ENCODE data around the gene MBD4.
"Not testable (repeated sequence)": the region's sequence is repeated elsewhere in the genome, so short reads cannot be mapped to it uniquely, and the experiment has no call there.

MBD4 gene

DNA sequence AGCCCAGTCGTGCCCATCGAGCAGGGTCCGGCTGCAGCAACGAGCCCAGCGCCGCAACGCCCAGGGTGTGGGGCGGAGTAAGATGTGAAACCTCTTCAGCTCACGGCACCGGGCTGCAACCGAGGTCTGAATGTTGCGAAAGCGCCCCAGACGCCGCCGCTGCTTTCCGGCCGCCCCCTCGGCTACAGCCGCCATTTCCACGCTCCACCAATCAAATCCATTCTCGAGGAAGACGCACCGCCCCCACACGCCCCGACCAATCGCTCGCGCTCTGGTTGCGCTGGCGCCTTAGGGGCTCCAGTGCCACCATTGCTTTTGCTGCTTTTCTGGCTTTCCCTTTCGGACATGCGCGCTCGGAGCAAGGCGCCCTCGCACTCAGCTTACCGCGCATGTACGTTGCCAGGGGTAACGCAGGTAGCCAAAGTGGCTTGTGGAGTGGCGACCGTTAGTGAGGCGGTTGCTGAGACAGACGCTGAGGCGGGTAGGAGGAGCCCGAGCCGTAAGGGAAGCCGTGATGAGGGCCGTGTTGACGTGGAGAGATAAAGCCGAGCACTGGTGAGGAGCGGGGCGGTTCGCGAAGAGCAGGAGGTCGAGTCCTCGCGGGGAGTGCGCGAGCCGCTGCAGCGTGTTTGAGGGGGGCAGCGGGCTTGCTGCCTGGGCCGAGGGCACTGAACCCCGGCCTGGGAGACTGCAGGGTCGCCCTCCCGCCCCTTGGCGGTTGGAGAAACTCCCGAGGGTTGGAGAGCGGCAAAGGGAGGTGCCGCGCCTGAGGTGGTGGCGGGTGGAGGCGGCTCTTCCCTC, at the start of gene MBD4, which contains the start of gene IFT122:
Gene MBD4, minus strand, starts transcription at position 132 of the 801 bp plus-strand sequence. Its CDS starts 115 bp downstream, at position 17.
Gene IFT122, plus strand, starts transcription at position 408 of the 801 bp plus-strand sequence. Its CDS starts 107 bp downstream, at position 515.
- DNase-seq = peak; percentile 96

DNA sequence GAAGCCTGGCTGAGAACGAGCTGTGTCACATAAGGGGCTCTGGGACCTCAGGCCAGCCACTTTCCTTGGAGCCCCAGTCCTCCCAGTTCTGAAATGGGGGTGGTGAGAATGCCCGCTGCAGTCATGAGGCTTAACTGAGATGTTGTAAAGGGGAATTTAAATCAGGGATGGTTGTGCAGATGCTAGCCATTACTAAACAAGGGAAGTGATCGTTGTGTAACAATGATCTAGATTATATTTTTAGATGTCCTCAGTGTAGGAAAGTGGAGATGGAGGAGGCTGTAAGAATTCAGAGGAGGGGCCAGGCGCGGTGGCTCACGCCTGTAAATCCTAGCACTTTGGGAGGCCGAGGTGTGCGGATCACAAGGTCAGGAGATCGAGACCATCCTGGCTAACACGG, 49.5 kb upstream of the MBD4 start:
- not testable (repeated sequence) for DNase-seq

DNA sequence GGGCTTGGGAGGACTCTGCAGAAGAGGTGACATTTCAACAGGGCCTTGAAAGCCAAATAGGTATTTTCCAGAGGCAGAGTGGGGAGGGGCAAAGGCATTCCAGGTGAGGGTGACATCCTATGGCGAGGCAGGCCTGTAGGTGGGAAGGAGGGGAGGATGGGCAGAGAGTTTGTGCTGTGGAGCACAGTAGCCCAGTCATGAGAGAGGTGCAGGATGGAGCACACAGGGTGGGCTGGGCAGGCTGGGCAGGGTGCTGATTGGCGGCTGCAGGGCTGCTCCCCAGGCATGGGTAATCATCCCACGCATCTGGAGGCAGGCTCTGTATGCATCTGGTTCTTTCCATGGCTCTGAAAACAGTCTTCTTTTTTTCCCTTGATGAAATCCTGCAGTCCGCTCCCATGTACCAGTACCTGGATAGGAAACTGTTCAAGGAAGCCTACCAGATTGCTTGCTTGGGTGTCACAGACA, 48.2 kb upstream of the MBD4 start:
- DNase-seq = not testable (repeated sequence)

DNA sequence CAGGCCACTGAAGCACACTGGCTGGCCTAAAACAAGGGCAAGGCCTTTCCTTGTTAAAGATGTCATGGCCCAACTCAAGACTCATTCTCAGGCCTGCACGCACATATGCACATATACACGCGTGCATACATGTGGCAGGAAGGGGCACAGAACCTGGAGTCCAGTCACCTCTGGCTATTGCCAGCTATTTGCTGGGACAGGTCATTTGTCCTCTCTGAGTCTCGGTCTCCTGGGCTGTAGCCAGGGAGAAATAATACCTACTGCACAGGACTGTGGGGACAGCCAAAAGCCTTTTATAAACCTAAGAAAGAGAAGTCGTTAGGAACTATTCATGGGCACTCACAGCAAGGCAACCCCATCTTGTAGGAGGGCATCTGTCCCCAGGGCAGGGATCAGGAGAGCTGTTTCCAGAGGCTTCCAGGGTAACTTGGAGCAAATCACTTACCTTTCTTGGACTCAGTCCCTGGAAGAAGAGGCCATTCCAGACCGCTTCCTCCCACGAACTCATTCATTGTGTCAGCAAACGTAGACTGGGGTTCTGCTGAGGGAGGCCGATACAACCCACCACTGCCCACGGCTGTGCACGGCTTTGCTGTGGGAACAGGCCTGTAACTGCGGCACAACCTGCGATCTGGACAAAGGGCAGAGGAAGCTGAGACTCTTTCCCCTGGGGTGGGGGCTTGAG, 47.6 kb upstream of the MBD4 start:
- no peak for DNase-seq

DNA sequence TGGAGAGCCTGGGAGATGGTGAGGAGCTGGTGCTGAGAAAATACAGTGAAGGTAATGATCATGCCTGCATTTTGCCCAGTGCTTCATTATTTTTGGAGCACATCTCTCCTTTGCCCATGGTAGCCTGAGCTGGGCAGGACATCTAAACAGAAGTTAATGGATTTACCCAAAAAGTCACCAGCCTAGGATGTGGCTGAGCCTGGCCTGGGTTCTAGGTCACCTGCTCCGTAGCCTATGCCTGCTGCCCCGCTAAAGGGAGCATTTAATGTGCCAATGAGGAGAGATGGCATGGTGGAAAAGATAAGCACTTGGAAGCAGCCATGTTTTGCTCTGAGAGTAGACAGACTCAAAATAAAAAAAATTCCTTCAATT, 46.9 kb upstream of the MBD4 start:
- no peak for DNase-seq

DNA sequence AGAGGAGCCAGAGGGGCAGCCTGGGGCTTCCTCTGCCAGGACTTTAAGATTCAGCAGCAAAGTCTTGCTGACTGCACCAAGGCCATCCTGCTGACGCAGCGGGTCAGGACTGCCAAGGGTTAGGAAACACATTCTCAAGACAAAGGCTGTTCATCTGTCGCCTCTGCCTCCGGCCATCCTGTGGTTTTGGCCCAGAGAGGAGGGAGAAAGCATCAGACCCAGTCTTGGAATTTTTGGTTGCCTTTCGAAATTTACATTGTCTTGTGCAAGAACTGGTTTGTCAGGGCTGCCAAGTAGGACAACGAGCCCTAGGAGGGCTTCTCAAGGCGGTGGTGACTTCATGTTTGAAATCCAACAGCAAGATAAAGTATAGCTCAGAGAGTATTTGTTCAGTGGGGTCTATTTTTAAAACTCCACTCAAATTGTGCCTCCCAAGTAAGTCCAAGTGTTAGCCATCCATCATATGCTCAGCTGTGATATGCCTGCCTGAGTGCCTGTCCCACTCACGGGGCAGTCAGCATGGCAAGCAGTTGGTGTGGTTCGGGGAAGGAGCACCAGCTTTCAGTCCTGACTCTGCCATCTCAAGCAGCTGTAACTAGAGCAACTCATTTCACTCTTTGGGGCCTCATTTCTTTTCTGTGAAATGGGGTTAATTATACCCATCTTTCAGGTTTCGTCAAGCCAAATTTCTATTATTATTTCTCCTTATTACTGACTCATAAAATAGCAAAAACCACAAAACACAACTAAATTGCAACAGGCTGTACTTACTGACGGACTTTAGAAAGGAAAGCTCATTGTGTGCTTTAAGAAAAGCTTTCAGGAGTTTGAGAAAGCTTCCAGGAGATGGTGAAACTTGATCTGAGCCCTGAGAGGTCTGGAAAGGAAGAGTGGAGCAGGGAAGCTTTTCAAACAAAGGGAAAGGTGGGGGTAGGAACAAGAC, 46.2 kb upstream of the MBD4 start:
- no peak for DNase-seq

DNA sequence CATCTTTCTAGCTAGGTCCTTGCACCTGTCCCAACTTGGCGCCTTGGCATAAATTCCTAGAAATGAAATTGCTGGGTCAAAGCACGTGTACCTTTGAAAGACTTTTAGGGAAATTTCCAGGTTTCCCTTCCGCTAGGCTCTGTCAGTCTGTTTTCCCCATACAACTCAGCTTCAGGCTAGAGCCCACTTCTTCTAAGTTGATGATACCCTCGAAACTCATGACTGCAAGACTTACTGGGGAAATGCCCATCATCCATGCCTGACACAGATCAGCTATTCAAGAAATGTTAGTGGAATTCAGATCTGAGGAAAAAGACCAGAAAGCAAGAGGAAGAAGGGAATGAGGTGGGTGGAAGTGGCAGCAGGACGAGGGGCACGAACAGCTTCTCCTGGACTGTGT, 45.4 kb upstream of the MBD4 start:
- DNase-seq = not testable (repeated sequence)

DNA sequence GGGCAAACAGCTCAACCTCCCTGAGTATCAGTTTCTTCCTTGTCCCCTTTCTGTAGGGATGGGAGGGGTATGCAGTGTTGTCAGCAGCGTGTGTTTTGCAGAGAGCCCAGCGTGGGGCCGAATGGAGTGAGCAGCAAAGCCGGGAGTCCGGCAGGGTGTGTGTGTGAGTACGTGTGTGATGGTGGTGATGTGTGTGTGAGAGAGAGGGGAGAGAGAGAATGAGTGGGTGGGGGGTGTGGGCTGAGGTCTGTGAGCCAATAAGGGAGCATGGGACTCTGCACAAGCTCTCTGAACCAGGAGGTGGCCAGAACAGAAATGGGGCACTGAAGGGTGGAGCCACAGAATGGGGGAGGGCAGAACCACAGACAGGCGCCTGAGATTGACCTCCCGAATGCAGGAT, 44.1 kb upstream of the MBD4 start:
- DNase-seq = no peak

DNA sequence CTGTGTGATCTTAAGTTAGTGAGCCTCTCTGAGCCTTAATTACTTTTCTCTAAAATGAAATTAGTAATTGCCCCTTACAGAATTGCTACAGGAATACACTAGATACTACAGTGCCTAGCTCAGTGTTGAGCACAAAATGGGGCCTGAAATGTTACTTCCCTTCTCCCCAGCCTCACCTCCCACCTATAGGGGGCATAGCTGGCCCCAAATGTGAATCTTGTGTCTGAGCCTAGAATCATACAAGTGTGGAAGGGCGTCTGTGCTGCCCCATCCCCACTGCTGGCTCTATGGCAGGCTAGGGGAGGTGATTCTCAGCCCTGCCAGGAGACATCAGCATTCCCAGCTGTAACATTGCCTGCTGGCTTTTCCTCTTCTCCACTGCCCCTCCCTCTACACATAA, 43.0 kb upstream of the MBD4 start:
- DNase-seq = no peak

DNA sequence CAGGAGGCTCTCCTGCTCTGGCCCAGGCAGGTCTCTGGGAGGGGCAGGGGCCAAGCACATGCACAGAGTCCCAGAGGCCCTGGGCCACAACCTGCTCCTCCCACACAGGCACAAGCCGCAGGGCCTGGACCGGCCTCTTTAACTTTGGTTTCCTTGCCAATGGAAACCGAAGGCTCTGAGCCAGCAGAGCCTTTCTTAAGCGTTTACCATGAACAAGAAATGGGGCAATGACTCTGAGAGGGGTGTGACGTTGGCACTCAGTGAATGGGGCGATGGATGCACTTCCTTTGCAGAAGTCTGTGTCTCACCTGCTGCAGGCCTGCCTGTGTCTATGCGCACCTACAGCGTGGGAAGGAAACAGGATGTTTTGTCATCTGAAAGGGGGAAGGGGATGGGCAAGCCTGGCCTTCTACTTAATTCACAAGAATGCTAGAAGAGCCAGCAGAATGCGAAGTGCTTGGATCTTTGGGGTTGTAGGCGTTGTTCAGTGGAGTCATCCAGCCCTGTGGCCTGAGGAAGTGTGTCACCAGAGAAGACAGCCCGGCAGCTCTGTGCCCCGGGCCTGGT, 42.1 kb upstream of the MBD4 start:
- DNase-seq = no peak

DNA sequence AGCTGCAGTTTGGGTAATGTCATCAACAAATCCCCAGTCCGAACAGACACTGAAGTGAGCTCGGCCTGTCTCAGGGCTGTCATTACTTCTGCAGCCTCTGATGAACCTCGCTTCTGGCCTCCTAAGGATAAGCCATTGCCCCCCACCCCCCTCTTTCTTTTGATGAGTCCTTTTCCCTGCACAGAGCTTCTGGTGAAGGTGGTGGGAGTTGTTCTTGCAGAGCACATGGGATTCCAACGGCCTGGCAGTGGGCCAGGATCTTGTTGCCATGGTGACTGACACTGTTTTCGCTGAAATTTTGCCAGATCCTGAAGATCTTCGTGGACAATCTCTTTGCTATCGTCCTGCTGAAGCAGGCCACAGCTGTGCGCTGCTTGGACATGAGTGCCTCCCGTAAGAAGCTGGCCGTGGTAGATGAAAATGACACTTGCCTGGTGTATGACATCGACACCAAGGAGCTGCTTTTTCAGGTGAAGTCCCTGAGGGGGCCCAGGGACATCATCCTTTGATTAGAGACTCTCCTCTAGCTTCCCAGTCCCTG, 41.5 kb upstream of the MBD4 start:
- DNase-seq = not testable (repeated sequence)

DNA sequence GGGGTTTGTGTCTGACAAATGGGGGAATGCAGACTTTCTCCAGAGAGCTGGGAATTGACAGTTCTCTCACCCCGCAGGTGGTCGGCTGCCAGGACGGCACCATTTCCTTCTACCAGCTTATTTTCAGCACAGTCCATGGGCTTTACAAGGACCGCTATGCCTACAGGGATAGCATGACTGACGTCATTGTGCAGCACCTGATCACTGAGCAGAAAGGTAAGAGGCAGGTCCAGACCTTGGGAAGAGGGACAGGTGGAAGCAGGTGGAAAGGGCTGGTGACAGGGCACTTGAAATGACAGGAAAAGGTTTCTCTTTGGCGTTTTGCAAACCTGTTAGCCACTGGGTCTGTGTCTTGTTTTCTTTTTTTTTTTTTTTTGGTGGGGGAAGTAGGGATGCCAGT, 36.8 kb upstream of the MBD4 start:
- no peak for DNase-seq

DNA sequence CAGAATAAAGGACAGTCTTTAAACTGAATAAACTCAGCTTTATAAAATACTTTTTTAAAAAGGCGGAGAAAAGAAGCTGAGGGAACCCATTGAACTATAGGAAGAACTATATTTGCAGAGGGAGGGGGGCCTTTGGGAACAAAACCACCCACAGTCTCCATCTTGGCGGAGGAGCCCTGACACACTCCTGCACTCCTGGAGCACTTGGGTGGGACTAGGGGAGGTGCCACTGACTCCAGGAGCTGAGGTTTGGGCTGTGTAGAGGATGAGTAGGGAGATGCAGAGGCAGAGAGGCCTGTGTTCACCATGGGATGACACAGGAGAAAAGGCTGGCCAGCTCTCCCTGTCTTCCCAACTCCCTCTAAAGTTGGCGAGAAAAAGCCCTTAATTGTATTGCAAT, 36.1 kb upstream of the MBD4 start:
- no peak for DNase-seq

DNA sequence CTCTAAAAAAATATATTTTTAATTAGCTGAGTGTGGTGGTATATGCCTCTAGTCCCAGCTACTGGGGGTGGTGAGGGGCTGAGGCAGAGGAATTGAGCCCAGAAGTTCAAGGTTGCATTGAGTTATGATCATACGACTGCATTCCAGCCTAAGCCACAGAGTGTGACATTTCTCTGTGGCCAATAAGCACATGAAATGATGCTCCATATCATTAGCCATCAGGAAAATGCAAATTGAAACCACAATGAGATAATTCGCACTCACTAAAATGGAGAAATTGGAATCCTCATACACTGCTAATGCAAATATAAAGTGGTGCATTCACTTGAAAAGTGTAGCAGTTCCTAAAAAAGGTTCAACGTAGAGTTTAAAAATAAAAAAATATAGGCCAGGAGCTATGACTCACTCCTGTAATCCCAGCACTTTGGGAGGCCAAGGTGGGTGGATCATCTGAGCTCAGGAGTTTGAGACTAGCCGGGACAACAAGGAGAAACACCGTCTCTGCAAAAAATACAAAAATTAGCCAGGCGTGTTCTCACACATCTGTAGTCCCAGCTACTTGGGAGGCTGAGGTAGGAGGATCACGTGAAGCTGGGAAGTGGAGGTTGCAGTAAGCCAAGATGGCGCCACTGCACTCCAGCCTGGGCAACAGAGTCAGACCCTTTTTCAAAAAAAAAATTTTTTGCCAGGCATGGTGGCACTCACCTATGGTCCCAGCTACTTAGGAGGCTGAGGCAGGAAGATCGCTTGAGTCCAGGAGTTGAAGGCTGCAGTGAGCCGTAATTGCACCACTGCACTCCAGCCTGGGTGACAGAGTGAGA, 35.4 kb upstream of the MBD4 start:
- no peak for DNase-seq

DNA sequence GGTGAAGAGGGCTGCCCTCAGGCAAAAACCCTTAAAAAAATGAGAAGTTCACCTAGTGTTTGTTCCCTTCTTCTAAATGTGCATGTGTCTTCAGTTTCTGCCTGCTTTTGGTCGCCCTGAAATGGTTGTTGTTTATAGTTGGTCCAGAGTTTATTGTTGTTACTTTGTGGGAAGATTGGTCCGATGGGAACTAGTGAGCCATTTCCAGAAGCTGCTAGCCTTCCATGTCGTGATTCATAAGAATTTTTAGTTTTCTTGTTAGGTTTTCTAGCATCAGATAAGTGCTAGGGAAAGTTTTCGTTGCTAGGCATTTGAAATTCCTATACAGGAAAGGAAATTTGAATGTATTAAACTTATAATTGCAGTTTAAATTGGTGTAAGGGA, 34.0 kb upstream of the MBD4 start:
- no peak for DNase-seq

DNA sequence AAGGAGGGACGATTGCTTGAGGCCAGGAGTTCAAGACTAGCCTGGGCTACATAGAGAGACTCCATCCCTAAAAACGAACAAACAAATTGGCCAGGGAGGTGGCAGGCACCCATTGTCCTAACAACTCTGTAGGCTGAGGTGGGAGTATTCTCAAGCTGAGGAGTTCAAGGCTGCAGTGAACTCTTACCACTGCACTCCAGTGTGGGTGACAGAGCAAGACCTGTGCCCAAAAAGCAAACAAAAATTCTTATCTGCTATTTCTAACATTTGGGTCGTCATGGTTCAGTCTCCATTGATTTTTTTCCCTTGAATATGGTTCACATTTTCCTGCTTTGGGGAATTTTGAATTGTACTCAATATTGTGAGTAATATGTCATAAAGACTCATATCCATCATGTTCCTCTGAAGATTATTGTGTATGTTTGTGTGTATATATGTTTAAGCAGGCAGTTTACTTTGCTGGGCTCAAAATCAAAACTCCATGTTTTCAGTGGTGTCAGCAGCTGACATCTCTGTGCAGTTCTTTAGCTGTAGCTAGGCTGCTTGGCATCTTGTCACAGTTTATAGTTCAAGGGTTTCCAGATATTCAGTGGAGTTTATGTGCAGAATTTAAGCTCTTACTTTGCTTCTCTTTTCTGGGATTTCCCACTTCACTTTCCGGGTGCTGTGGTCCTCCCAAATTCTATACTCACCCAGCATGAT, 33.5 kb upstream of the MBD4 start:
- no peak for DNase-seq

DNA sequence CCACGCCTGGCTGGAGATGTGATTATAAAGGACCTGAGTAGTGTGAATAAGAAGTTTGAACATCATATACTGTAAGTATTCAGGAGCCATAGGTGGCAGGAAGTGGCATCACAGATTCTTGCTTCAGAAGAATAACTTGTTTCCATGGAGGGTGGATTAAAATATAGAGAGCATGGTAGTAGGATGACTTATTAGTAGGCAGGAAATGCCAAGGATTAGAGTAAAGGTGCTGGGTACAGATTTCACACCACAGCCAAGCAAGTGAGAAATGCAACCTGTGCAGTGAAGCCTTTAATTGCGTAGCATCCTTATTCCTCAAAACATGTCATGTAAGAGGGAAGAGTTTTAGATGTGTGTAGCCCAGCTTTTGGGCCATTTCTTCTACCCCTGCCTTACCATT, 31.1 kb upstream of the MBD4 start:
- DNase-seq = no peak

DNA sequence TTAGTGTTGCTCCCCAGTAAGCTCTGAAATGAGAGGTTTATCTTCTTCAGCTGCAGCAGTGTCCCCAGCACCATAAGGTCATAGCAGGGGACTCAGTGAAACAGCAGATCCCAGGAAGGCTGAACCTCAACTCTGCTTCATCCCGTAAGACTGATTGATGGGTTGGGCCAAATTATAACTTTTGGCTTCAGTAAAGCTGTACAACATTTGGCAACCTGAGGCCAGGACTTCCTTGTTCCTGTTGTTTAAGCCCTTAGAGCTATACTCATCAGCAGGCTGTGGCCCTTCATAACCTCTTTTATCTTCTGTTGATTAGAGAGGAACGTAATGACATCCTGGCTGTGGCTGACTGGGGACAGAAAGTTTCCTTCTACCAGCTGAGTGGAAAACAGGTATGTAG, 29.3 kb upstream of the MBD4 start:
- DNase-seq = no peak

DNA sequence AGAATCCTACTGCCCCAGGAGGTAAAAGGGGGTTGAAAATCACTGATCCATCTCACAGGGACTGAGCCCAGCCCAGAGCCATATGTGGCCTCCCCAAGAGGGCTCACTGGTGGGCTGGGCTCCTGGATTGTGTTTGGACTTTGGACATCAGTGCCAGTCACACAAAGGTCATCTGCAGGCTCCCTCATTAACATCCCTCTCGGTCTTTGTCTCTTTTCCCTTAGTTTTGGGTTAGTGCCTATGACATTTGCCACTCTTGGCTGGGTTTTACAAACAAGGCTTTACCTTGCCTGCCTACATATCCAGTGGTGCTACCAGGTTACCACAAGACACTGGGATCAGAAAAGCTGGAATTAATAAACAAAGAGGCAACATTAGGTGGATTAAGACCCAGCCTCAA, 28.2 kb upstream of the MBD4 start:
- DNase-seq = no peak

DNA sequence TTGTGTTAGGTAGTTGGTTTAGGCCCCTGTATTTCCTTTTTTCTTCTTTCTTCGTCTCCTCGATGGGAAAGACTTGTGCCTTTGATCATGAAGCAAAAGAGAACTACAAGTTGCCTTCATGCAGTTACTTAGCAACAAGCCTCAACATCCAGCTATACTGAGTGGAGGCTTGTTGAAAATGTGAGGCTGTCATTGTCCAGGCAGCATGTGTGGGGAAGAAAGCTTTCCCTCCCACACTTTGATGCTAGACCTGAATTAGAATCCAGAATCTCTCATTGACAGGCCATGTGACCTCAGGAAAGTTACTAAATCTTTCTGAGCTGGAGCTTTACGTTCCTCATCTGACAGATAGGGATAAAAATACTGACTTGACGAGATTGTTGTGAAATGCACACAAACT, 24.0 kb upstream of the MBD4 start:
- DNase-seq = no peak

DNA sequence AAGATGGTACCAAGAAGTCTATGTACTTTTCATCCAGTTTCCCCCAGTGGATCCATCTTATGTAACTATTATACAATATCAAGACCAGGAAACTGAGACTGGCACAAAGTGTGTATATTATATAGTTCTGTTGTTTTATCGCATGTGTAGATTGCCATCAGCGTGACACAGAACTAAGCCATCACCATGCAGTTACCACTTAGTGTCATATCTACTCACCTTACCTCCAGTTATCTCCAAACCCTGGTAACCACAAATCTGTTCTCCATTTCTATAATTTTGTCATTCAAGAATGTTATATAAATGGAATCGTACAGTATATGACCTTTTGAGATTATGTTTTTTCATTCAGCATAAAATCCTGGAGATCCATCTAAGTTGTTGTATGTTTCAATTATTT, 23.3 kb upstream of the MBD4 start:
- no peak for DNase-seq

All from NCI-H1048 (cell line).